Myocyte (in vitro differentiated cells): ENCODE results near the gene ADAM10. TPM values are rescaled to one million over a fixed set of nuclear protein-coding genes. Genes with fewer than 3 reads are reported as not detected.
A peak's percentile ranks its signal among the peaks of the same experiment; 100 is the strongest.

Source experiments
- DNase-seq: peaks from one replicate; pipeline ENCODE4 v3.0.0-alpha.2; 2012; ENCODE audit warnings: low read depth
- total RNA-seq: library from RNA; depleted of rRNA; stranded (reverse); fragments of >200 nt; gene quantifications from 2 replicates; pipeline ENCODE4 v1.2.3, GENCODE V29; 2014

Gene ADAM10
- total RNA-seq, 1 donor from 2014 or later: 246 TPM

DNA sequence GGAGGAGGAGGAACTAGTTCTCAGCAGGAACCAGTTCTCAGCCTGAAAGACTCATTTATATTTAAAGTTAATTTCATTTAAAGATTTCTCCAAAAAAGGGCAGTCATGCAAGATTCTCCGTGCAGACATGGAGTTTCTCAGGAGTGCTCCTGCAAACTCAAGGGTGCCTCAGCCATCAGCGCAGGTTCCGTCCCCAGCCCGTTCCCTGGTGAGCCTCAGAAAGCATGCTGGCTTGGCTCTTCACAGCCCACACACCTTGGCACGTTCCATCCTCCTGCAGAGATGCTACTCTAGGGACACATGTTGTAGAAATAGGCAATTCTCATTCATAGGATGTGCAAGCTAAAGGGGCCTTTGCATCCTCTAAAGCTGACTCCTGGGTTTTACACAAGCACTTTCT, 194.7 kb downstream of the ADAM10 start:
- DNase-seq: no peak

DNA sequence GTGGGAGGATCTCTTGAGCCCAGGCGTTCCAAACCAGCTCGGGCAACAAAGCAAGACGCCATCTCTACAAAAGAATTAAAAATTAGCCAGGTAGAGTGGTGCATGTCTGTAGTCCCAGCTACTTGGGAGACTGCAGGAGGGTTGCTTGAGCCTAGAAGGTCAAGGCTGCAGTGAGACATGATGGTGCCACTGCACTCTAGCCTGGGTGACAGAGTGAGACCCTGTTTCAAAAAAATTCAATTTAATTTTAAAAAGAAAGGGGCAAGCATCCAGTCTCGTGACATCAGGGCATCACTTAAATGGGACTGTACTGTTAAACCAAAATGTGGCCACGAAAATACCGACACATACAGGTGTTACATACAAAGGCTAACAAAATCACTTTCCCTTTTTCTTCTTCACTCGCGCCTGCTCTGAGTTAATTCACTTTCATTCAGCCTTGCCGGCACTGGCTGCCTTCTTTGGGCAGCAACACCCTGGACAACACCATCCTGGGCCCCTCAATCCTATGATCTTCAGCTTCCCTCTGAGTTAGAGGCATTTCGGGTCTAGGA, 196.1 kb downstream of the ADAM10 start:
- no peak for DNase-seq

DNA sequence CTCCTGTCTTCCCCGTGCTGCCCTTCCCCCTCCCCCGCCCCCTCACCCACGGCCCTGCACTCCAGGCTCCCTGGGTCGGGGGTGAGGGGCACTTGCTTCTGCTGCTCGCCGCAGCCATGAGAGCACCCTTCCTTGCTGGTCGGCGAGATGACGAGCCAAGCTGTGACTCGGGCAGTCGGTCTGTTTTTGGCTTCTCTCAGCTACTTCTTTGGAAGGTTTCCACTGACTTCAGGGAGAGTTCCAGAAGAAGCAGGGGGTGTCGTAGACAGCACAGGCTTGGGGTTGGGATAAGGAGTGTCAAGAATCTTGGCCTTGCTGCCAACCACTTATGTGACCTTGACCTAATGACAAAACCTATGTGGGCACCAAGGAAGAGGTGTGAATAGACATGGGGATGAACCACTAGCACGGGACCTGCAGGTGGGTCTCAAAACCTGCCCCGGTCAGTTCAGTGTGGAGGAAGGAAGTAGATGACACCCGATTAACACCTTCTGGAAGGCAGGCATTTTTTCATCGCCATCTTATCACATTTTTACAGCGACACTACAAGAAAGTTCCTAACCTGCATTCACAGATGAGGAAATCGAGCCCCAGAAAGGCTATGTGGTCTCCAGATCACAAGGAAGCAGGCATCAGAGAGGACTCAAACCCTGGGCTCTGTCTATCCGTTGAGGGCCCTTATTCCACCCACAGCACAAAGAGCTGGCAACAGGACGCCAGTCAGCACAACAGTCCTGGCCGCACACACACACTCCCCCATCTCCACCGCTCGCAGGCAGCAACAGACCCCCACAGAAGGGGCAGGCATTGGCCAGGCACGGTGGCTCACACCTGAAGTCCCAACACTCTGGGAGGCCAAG, 196.8 kb downstream of the ADAM10 start:
- DNase-seq: no peak

DNA sequence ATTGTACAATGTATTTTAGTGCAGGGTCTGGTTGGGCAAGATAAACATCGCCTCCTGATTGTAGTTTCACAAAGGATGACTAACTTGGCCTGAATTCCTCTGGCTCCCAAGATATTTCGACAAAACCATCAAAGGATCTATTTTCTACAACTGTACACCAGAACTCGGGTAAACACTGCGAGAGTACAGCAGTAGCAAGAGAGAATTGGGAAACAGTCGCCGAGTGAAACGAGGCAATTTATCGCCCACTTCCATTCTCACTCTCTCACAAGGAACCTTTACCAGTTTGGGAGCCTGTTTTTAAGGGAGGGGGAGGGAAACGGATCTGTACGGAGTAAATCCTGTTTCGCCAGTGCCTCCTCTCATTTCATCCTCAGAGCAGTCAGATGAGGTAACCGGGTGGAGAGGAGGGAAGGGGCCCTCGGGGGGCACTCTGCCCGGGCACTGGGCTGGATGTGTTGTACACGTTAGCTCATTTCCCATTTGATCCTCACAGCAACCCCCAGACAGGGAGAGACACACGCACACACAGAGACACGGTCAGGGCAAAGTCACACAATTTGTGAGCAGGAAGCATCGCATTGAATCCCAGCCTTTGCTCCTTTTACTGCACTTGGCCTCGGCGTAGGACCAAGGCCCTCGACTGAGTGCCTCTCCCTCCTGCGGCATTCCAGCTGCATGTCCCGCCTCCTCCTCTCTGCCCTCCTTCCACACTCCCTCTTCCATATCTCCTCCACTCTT, 197.6 kb downstream of the ADAM10 start:
- DNase-seq: peak; percentile 81

GRCh38 chr15:58551084-58551763, 198.3 kb downstream of the ADAM10 start:
- peak; percentile 43 for DNase-seq

- DNase-seq: peak; percentile 35
Observed at GRCh38 chr15:58549785-58550074, 199.8 kb downstream of the ADAM10 start.

DNA sequence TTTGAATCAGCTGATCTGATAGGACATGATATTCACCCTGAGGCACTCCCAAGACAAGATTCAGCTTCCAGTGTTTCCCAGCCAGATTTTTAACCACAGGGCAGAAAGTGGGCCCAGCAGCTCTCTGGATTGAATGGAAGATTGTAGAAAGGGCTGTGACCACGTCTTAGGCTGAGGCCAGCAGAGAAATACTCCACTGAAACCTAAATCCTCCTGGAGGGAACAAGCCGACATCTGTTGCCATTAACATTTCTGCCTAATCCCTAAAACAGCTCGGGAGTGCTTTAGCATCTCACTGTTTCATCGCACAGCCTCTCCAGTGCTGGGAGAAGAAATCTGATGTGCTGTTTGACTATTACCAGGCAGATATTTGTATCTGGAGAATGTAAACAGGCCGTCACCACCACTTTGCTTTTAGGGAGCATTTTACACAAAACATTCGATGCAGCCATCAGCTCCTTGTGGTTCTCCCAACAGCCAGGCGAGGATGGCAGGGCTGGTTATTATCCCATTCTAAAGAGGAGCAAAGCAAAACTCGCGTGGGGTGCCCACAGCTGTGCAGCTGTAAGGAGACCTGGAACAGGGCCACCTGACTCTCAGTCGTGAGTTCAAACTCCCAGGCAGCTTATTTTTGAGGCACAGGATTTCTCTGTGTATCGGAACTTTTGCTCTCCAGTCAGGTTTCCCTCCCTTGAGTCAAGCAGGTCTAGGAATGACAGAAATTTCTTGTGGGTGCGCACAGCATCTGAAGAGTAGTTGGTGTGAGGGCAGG, 200.3 kb downstream of the ADAM10 start:
- peak; percentile 94 for DNase-seq

GRCh38 chr15:58548308-58549012, 201.0 kb downstream of the ADAM10 start:
- no peak for DNase-seq

GRCh38 chr15:58547628-58548307, 201.7 kb downstream of the ADAM10 start:
- no peak for DNase-seq

GRCh38 chr15:58546635-58547627, 202.6 kb downstream of the ADAM10 start:
- peak; percentile 97 for DNase-seq

DNA sequence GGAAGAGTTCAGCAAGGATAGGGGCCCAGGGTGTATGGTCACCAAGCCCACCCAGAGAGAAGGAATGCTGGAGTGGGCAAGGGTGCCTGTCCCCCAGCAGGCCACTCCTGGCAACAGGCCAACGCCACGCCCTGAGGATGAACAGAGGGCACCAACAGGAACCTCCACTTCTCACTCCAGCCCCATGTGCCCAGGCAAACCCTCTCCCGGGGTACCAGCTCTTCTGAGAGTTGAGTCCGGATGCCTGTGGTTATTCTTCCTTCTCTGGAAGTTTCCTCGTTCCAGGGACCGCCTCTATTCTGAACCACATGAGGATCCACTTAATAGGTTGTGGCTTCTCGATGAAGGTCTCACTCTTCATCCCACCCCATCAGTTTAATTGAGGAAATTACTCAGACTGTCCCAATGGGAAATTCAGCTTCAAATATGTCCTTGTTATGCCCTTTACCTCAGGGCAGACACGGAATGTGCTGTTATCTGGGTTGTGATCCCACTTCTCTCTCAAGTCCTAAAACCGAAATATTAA, 203.4 kb downstream of the ADAM10 start:
- peak; percentile 33 for DNase-seq

GRCh38 chr15:58545307-58546065, 204.0 kb downstream of the ADAM10 start:
- peak; percentile 39 for DNase-seq

DNA sequence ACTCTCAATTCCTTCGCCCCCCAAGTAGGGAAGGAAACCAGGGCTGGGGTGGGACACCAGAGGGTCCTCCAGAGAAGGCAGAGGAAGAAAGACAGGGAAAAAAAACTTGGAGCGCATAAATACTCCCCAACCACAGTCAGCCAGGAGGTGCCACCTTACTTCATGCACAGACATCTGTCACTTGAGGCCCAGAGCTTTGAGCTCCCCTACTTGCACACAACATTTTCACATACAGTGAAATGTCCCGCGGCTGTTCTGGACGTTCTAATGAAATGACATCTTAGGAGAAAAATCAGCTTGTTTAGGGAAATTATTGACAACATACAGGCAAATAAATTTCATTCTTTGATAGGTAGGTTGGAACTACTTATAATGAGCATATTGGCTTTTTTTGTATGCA, 204.8 kb downstream of the ADAM10 start:
- no peak for DNase-seq

- DNase-seq: no peak
Observed at GRCh38 chr15:58543664-58544335, 205.7 kb downstream of the ADAM10 start.

DNA sequence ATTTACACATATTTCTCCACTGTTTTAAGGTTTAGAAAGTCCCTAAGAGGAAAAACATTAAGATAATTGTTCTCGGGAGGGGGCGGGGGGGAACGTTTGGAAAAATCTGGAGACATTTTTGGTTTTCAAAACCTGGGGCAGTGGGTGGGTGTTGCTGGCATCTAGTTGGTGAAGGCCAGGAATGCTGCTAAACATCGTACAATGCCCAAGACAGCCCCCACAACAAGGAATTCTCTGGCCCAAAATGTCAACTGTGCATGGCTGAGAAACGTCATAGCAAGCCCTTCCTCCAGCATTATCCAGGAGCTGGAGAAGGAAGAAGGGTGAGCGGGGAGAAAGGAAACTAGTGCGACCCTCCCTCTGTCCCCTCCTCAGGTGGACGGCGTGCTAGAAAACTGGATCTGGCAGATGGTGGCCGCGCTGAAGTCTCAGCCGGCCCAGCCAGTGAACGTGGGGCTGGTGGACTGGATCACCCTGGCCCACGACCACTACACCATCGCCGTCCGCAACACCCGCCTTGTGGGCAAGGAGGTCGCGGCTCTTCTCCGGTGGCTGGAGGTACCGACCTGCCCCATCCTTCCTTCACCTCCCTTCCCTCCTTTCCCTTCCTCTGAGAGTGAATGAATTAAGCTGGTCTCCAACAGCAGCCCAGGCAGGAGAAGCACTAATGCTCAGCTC, 208.0 kb downstream of the ADAM10 start:
- DNase-seq: no peak

DNA sequence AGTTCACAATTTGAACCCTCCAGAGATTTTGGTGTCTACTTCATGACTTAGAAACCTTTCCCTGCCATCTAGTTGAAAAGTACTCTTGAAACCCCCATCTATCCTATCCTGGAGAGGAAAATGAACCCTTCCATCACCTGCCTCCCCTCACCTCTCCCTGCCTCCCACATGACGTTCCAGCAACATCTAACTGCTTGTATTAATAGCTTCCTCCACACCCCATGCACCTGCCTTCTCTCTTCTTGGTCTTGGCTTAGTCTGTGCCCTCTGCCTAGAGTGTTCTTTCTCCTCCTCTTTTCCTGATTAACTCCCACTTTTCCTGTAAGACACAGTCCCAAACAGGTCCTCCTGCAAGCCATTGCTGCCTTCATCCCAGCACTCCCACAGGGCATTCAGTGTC, 210.0 kb downstream of the ADAM10 start:
- DNase-seq: peak; percentile 47
